HG03097 (cell line): ENCODE measurements around the gene SYNGR1.
"Not testable (repeated sequence)": the region's sequence is repeated elsewhere in the genome, so short reads cannot be mapped to it uniquely, and the experiment has no call there.

Experiments used
- ATAC-seq: cut with Tn5 transposase; IDR thresholded peaks from one replicate; pipeline ENCODE4 v1.9.1; 2021; ENCODE audit not compliant: unreplicated experiment, low FRiP score

The SYNGR1 gene

GRCh38 chr22:39395936-39396796, 46.4 kb downstream of the SYNGR1 start:
- no peak for ATAC-seq

- no peak for ATAC-seq
Measured at GRCh38 chr22:39396797-39397195, 47.0 kb downstream of the SYNGR1 start.

GRCh38 chr22:39401301-39401631, 51.5 kb downstream of the SYNGR1 start:
- ATAC-seq: no peak

- ATAC-seq: no peak
Measured at GRCh38 chr22:39405346-39406085, 55.7 kb downstream of the SYNGR1 start.

GRCh38 chr22:39408173-39408572, 58.4 kb downstream of the SYNGR1 start:
- ATAC-seq: no peak

GRCh38 chr22:39408807-39409206, 59.0 kb downstream of the SYNGR1 start:
- no peak for ATAC-seq

GRCh38 chr22:39409516-39410029, 59.8 kb downstream of the SYNGR1 start:
- no peak for ATAC-seq

- no peak for ATAC-seq
Measured at GRCh38 chr22:39410264-39410663, 60.5 kb downstream of the SYNGR1 start.

- not testable (repeated sequence) for ATAC-seq
Measured at GRCh38 chr22:39411828-39412365, 62.1 kb downstream of the SYNGR1 start.

GRCh38 chr22:39413204-39413603, 63.4 kb downstream of the SYNGR1 start:
- ATAC-seq: not testable (repeated sequence)

GRCh38 chr22:39414377-39414776, 64.6 kb downstream of the SYNGR1 start:
- no peak for ATAC-seq

GRCh38 chr22:39414886-39415285, 65.1 kb downstream of the SYNGR1 start:
- no peak for ATAC-seq

- no peak for ATAC-seq
Measured at GRCh38 chr22:39415506-39415905, 65.7 kb downstream of the SYNGR1 start.

GRCh38 chr22:39416319-39416718, 66.5 kb downstream of the SYNGR1 start:
- no peak for ATAC-seq

GRCh38 chr22:39417641-39418040, 67.8 kb downstream of the SYNGR1 start:
- ATAC-seq: no peak

- no peak for ATAC-seq
Measured at GRCh38 chr22:39418696-39419095, 68.9 kb downstream of the SYNGR1 start.

- ATAC-seq: no peak
Measured at GRCh38 chr22:39419096-39419495, 69.3 kb downstream of the SYNGR1 start.

GRCh38 chr22:39419911-39420310, 70.1 kb downstream of the SYNGR1 start:
- no peak for ATAC-seq

GRCh38 chr22:39421691-39422090, 71.9 kb downstream of the SYNGR1 start:
- ATAC-seq: no peak

GRCh38 chr22:39422101-39422500, 72.3 kb downstream of the SYNGR1 start:
- ATAC-seq: no peak

GRCh38 chr22:39422721-39423120, 72.9 kb downstream of the SYNGR1 start:
- no peak for ATAC-seq
